Measurements from ENCODE around the gene GOLT1A. TPM values are rescaled to one million over a fixed set of nuclear protein-coding genes. Genes with fewer than 3 reads are reported as not detected.

The GOLT1A gene
- total and polyA plus RNA-seq, 5 experiments from 2014 or later: 0.32 to 0.88 (median 0.79) TPM; not detected in 2

- DNase-seq (no peak), ATAC-seq (no peak)
- POLR2A ChIA-PET: no interaction called here
- no peak overlapping the region for H3K27ac Mint-ChIP-seq
- no peaks in the 10 kb centered on the region for H3K9me3 Mint-ChIP-seq
- H3K27me3 Mint-ChIP-seq: no peaks in the 10 kb centered on the region
- no peaks in the 10 kb centered on the region for H3K36me3 Mint-ChIP-seq
- H3K4me3 Mint-ChIP-seq: peak overlapping the region in 2 of 10 donors; percentile 2 to 68
- H3K4me1 Mint-ChIP-seq: peaks cover 0 to 15% (median 7%) of the 10 kb centered on the region in 4 donors
Measured at GRCh38 chr1:204154568-204155255, 59.1 kb downstream of the GOLT1A start.

GRCh38 chr1:204153667-204154066 lies 60.1 kb downstream of the GOLT1A start:
- no peaks in the 10 kb centered on the region for H3K36me3 Mint-ChIP-seq
- peaks cover 2 to 15% (median 7%) of the 10 kb centered on the region in 4 donors for H3K4me1 Mint-ChIP-seq
- H3K9me3 Mint-ChIP-seq: no peaks in the 10 kb centered on the region
- peak overlapping the region in 5 of 10 donors; percentile 5 to 41 (median 19) for H3K4me3 Mint-ChIP-seq
- H3K27ac Mint-ChIP-seq: no peak overlapping the region
- POLR2A ChIA-PET: no interaction called here
- no peaks in the 10 kb centered on the region for H3K27me3 Mint-ChIP-seq
- no peak for ATAC-seq
- no peak for DNase-seq

GRCh38 chr1:204152310-204153044 lies 61.3 kb downstream of the GOLT1A start:
- peak overlapping the region in 7 of 10 donors; percentile 20 to 74 (median 60) for H3K27ac Mint-ChIP-seq
- peak overlapping the region; percentile 64 to 87 (median 74) for H3K4me3 Mint-ChIP-seq
- no peaks in the 10 kb centered on the region for H3K36me3 Mint-ChIP-seq
- peaks cover 2 to 15% (median 7%) of the 10 kb centered on the region in 4 donors for H3K4me1 Mint-ChIP-seq
- H3K27me3 Mint-ChIP-seq: no peaks in the 10 kb centered on the region
- POLR2A ChIA-PET: interaction anchor here (0.9 to 1.3 kb wide), 2 partner anchors 10 to 230 kb away, joined by 4 to 6 read pairs; no protein-coding TSS in a partner anchor
- DNase-seq: no peak
- peak in 1 of 2 donors; percentile 22 for ATAC-seq
- H3K9me3 Mint-ChIP-seq: no peaks in the 10 kb centered on the region

DNA sequence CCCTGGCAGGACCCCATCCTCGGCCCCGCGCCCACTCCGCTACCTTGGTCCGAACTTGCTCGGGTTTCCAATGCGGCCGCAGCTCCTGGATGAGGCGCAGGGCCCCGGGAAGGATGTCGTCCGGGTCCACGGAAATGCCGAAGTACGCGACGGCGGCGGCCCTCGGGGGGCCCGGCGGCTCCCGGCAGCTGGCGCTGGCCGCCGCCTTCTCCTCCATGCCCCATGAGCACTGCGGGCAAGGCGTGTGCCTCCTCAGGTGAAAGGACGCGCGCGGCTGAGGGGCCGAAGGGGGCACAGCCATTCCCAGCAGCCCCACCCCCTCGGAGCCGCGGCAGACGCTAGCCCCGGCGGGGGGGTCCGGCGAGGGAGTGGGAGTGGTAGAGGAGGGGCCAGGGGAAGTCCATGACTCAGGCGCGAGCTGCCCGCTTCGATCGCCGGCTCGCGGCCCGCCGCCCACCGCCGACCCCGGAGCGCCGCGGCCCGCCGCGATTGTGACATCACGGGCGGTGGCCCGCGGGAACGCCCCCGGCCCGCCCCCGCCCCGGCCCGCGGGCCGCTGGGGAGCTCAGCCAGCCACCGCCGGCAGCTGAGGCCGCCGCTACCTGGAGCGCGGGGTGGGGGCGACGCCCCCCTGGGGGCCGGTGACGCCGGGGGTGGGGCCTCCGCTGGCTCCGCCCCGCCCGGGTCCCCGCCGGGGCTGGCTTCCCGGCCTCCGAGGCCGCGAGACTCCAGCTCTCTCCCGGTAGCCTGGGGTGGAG lies 62.1 kb downstream of the GOLT1A start, which contains the start of gene ETNK2:
Gene ETNK2 (minus strand): TSS at position 493 of the 758 bp plus-strand sequence. CDS start 192 bp downstream, at position 301.
- peak; percentile 32 to 77 (median 66) for DNase-seq
- Mint-ChIP-seq H3K4me1 (peaks cover 2 to 15% (median 7%) of the 10 kb centered on the region in 4 donors), H3K4me3 (peak within 1 kb of the TSS; percentile 70 to 88 (median 76)), H3K36me3 (no peaks in the 10 kb centered on the region), H3K9me3 (no peaks in the 10 kb centered on the region), H3K27me3 (no peaks in the 10 kb centered on the region), H3K27ac (peak within 1 kb of the TSS in 8 of 10 donors; percentile 20 to 87 (median 68))
- peak; percentile 83 to 84 for ATAC-seq
- POLR2A ChIA-PET: interaction anchor here (0.5 to 1.3 kb wide), 3 partner anchors 11 to 289 kb away, joined by 4 to 6 read pairs (median 6); no protein-coding TSS in a partner anchor

DNA sequence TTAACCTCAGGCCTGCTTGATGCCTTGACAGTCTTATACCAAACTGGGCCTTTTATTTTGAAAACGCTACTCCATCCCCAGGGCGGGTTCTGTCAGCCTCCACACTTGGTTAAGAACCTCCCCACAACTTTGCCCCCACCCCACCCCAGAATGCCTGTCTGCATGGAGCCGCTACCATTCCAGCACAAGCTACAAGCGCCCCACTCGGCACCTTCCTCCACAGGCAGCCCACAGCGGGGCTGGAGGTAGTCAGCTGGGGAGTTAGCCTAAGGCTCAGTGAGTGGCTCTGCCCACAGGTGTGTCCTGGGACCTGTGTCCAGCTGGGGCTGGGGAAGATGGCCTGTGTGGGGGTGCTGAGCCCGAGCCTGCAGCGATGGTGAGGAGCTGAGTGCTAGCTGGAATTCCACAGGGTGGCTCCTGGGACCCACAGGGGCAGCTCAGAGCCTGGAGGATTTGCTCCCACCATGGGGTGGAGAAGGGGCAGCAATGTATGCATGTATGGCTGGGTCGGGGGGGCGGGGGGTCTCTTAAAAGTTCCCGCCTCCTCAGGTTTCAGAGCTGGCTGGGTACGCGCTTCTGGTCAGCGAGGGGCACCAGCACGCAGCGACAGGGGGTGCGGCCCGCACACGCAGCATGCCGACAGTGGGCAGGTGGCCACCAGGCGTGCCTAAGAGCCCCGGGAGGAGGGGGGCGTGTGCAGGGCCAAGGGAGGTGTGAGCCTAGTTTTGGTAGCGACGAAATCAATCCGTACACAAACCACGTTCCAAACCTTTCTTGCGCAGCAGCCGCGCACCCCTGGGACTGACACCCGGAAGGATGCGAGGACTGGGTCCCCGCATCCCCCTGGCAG lies 62.9 kb downstream of the GOLT1A start:
- DNase-seq: peak in 5 of 10 donors; percentile 4 to 29 (median 12)
- Mint-ChIP-seq H3K9me3 (no peaks in the 10 kb centered on the region), H3K4me1 (peaks cover 5 to 15% (median 7%) of the 10 kb centered on the region in 4 donors), H3K27ac (peak overlapping the region in 6 of 10 donors; percentile 52 to 87 (median 66)), H3K36me3 (no peaks in the 10 kb centered on the region), H3K4me3 (peak overlapping the region; percentile 69 to 88 (median 70)), H3K27me3 (no peaks in the 10 kb centered on the region)
- POLR2A ChIA-PET: interaction anchor here (1.3 kb wide), 1 partner anchor 12 kb away, joined by 4 read pairs; no protein-coding TSS in a partner anchor
- peak; percentile 27 to 33 for ATAC-seq

GRCh38 chr1:204149635-204150565 lies 63.9 kb downstream of the GOLT1A start:
- Mint-ChIP-seq H3K4me3 (peak overlapping the region; percentile 69 to 88 (median 70)), H3K27ac (peak overlapping the region in 8 of 10 donors; percentile 48 to 87 (median 71)), H3K9me3 (no peaks in the 10 kb centered on the region), H3K4me1 (peaks cover 5 to 15% (median 7%) of the 10 kb centered on the region in 4 donors), H3K36me3 (no peaks in the 10 kb centered on the region), H3K27me3 (no peaks in the 10 kb centered on the region)
- DNase-seq (no peak), ATAC-seq (no peak)
- POLR2A ChIA-PET: interaction anchor here (0.6 kb wide), 1 partner anchor 346 kb away, joined by 4 read pairs; no protein-coding TSS in a partner anchor

DNA sequence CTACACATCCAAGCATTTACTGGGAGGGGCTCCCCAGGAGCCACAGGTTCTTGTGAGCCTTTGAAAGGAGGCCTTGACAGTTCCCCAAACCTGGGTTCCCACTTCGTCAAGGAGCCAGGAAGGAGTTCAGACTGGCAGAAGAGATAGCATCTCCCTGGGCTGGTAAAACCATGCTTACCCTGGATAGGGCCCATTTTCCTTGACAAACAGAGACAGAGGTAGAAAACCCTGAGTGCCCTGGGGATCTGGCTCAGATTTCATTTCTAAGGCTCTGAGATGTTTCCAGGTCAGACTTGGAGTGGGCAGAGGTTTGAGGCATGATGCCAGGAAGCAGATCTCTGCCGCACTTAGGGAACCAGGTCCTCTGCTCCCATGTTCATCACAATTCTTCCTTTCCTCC lies 64.7 kb downstream of the GOLT1A start:
- POLR2A ChIA-PET: no interaction called here
- ATAC-seq (no peak), DNase-seq (no peak)
- Mint-ChIP-seq H3K27me3 (no peaks in the 10 kb centered on the region), H3K4me1 (peaks cover 5 to 15% (median 7%) of the 10 kb centered on the region in 4 donors), H3K27ac (peak overlapping the region in 5 of 10 donors; percentile 28 to 74 (median 53)), H3K36me3 (no peaks in the 10 kb centered on the region), H3K4me3 (peak overlapping the region in 4 of 10 donors; percentile 22 to 66 (median 44)), H3K9me3 (no peaks in the 10 kb centered on the region)

Other genes starting within 250 kb of the GOLT1A start
- under 1 TPM; 0.29 to 0.77 TPM for gene SOX13, start 140.9 kb downstream of the GOLT1A start, total RNA-seq
- gene SOX13, start 140.9 kb downstream of the GOLT1A start, polyA plus RNA-seq: under 1 TPM in 2 of 3 donors, not detected in 1; 0.32 to 0.50 TPM
- 1 to 10 TPM; 4.2 to 5.2 TPM for gene ETNK2, start 61.9 kb downstream of the GOLT1A start, total RNA-seq
- gene ETNK2, start 61.9 kb downstream of the GOLT1A start, polyA plus RNA-seq: 1 to 10 TPM; 3.8 to 4.2 (median 4.2) TPM
- gene REN, start 47.7 kb downstream of the GOLT1A start, total RNA-seq: not detected
- gene REN, start 47.7 kb downstream of the GOLT1A start, polyA plus RNA-seq: not detected
- gene KISS1, start 17.5 kb downstream of the GOLT1A start, total RNA-seq: not detected
- not detected for gene KISS1, start 17.5 kb downstream of the GOLT1A start, polyA plus RNA-seq
- 1 to 10 TPM; 1.2 to 2.0 TPM for gene PLEKHA6, start 145.9 kb upstream of the GOLT1A start, total RNA-seq
- gene PLEKHA6, start 145.9 kb upstream of the GOLT1A start, polyA plus RNA-seq: under 1 TPM in 1 of 3 donors, not detected in 2; 0.02 TPM
- gene PPP1R15B, start 197.8 kb upstream of the GOLT1A start, total RNA-seq: 10 to 100 TPM; 80.7 to 87.3 TPM
- 10 to 100 TPM; 14.2 to 20.8 (median 17.7) TPM for gene PPP1R15B, start 197.8 kb upstream of the GOLT1A start, polyA plus RNA-seq